SK-N-SH (cell line): Measurements from ENCODE around the gene STEAP3. TPM values are rescaled to one million over a fixed set of nuclear protein-coding genes. Genes with fewer than 3 reads are reported as not detected.

ENCODE experiments used
- CTCF ChIA-PET: fragments of 300-600, 350-600 bp; formaldehyde crosslinking; extraction: SDS; loops from one replicate; lab custom pipeline; 2021; lab: Yijun Ruan, JAX
- POLR2A ChIA-PET: fragments of 350-600 bp; sonication (Branson Sonifier 250); formaldehyde crosslinking; extraction: SDS; loops from one replicate; lab custom pipeline; 2020; ENCODE audit warnings: antibody characterized with exemption, inconsistent platforms; lab: Yijun Ruan, JAX
- DNase-seq: peaks from one replicate; pipeline ENCODE4 v3.0.0; 2012
- H2AFZ ChIP-seq: fragments of 200-600 bp; sonication (generic); 2 replicates; pipeline ENCODE4 v1.8.1; 2016; ENCODE audit warnings: antibody characterized with exemption, mild to moderate bottlenecking, low read depth
- H3F3A ChIP-seq: fragments of 200-600 bp; sonication (generic); replicated peaks from 2 replicates; pipeline ENCODE3; 2016; ENCODE audit warnings: antibody characterized with exemption, mild to moderate bottlenecking; ENCODE audit not compliant: insufficient read depth
- H3K27ac ChIP-seq, 2 experiments: fragments of 200-500 bp in 1 of 2; fragments of 200-600 bp in 1 of 2; sonication (Bioruptor generic) in 1 of 2; sonication (generic), shearing (Covaris generic) in 1 of 2; 2 replicates each; pipeline versions ENCODE4 v1.5.1 to v1.6.1; 2014 to 2016; ENCODE audit warnings: low read depth in 2 of 2, inconsistent platforms in 1 of 2, low read length in 1 of 2, mild to moderate bottlenecking in 1 of 2, mixed read lengths in 1 of 2
- H3K27me3 ChIP-seq: fragments of 200-600 bp; sonication (generic), shearing (Covaris generic); 2 replicates; pipeline ENCODE4 v1.6.1; 2016; ENCODE audit warnings: mixed run types; ENCODE audit not compliant: insufficient read depth
- H3K36me3 ChIP-seq, 2 experiments: fragments of 200-500 bp in 1 of 2; fragments of 200-600 bp in 1 of 2; sonication (Bioruptor generic) in 1 of 2; sonication (generic) in 1 of 2; replicated peaks in 1 of 2; 2 replicates each; pipeline versions ENCODE3 to v1.5.1; 2014 to 2016; ENCODE audit warnings: low read length in 1 of 2, mild to moderate bottlenecking in 1 of 2; ENCODE audit not compliant: insufficient read depth in 2 of 2, control insufficient read depth in 1 of 2
- H3K4me1 ChIP-seq, 2 experiments: fragments of 200-500 bp in 1 of 2; fragments of 200-600 bp in 1 of 2; sonication (Bioruptor generic) in 1 of 2; sonication (generic), shearing (Covaris generic) in 1 of 2; 2 replicates each; pipeline versions ENCODE4 v1.5.1 to v1.6.1; 2014 to 2016; ENCODE audit warnings: low read depth in 1 of 2, low read length in 1 of 2, mixed run types in 1 of 2; ENCODE audit not compliant: insufficient read depth in 2 of 2, control insufficient read depth in 1 of 2
- H3K4me2 ChIP-seq: fragments of 200-600 bp; sonication (generic), shearing (Covaris generic); 2 replicates; pipeline ENCODE4 v1.6.1; 2017; ENCODE audit warnings: mixed run types
- H3K4me3 ChIP-seq, 2 experiments: fragments of 200-500 bp in 1 of 2; fragments of 200-600 bp in 1 of 2; sonication (Bioruptor generic) in 1 of 2; sonication (generic), shearing (Covaris generic) in 1 of 2; 2 replicates each; pipeline versions ENCODE4 v1.5.1 to v1.8.1; 2014 to 2016; ENCODE audit warnings: low read depth in 2 of 2, inconsistent platforms in 1 of 2, low read length in 1 of 2, mild to moderate bottlenecking in 1 of 2, mixed read lengths in 1 of 2, moderate library complexity in 1 of 2
- H3K79me2 ChIP-seq: fragments of 200-600 bp; sonication (generic); 2 replicates; pipeline ENCODE4 v1.8.1; 2017; ENCODE audit warnings: mild to moderate bottlenecking; ENCODE audit not compliant: insufficient read depth
- H3K9ac ChIP-seq: fragments of 200-600 bp; sonication (generic); 2 replicates; pipeline ENCODE4 v1.6.1; 2017; ENCODE audit warnings: mixed run types
- H3K9me2 ChIP-seq: fragments of 200-600 bp; sonication (generic); 2 replicates; pipeline ENCODE4 v1.6.1; 2017; ENCODE audit warnings: mixed run types
- H3K9me3 ChIP-seq: fragments of 200-600 bp; sonication (generic); 2 replicates; pipeline ENCODE4 v1.6.1; 2017; ENCODE audit warnings: mixed run types, mild to moderate bottlenecking, moderate library complexity
- H4K20me1 ChIP-seq: fragments of 200-600 bp; sonication (generic); 2 replicates; pipeline ENCODE4 v1.6.1; 2017; ENCODE audit warnings: mild to moderate bottlenecking, mixed run types; ENCODE audit not compliant: insufficient read depth
- CHD2 ChIP-seq: fragments of 150-350 bp; IDR thresholded peaks from 2 replicates; pipeline ENCODE4 v1.6.1; 2018; ENCODE audit warnings: low read length; ENCODE audit not compliant: partially characterized antibody
- CTCF ChIP-seq: fragments of 200-600 bp; sonication (generic); IDR thresholded peaks from 2 replicates; pipeline ENCODE4 v1.6.1; 2017; ENCODE audit warnings: antibody characterized with exemption, mild to moderate bottlenecking, moderate library complexity
- EP300 ChIP-seq, 2 experiments: IDR thresholded peaks; 2 replicates each; pipeline versions ENCODE4 v1.4.0 to v1.6.1; 2012; ENCODE audit warnings: borderline replicate concordance in 1 of 2, low read depth in 1 of 2, low read length in 1 of 2
- EZH2phosphoT487 ChIP-seq: fragments of 200-600 bp; sonication (generic); IDR thresholded peaks from 2 replicates; pipeline ENCODE4 v1.6.1; 2017; ENCODE audit warnings: low read depth, mixed run types, mild to moderate bottlenecking, antibody characterized with exemption, moderate library complexity, borderline replicate concordance
- FOSL2 ChIP-seq: IDR thresholded peaks from 2 replicates; pipeline ENCODE4 v1.4.0; 2012; ENCODE audit warnings: low read depth, mild to moderate bottlenecking, moderate library complexity, borderline replicate concordance
- FOXJ3 ChIP-seq: sonication (generic); formaldehyde crosslinking; IDR thresholded peaks from 2 replicates; pipeline ENCODE4 v1.5.1; 2020; ENCODE audit warnings: mild to moderate bottlenecking, missing genetic modification reagents
- FOXM1 ChIP-seq: IDR thresholded peaks from 2 replicates; pipeline ENCODE4 v1.4.0; 2012; ENCODE audit warnings: low read depth, mild to moderate bottlenecking
- MAX ChIP-seq: IDR thresholded peaks from 2 replicates; pipeline ENCODE4 v1.4.0; 2012; ENCODE audit warnings: low read depth
- NFIC ChIP-seq: IDR thresholded peaks from 2 replicates; pipeline ENCODE4 v1.4.0; 2012; ENCODE audit warnings: borderline replicate concordance
- NRF1 ChIP-seq: IDR thresholded peaks from 2 replicates; pipeline ENCODE4 v1.6.1; 2012; ENCODE audit warnings: low read depth, mild to moderate bottlenecking, low read length
- RAD21 ChIP-seq: IDR thresholded peaks from 2 replicates; pipeline ENCODE4 v1.6.1; 2012; ENCODE audit warnings: mild to moderate bottlenecking, low read length
- RCOR1 ChIP-seq: fragments of 150-350 bp; IDR thresholded peaks from 2 replicates; pipeline ENCODE4 v1.6.1; 2017; ENCODE audit warnings: antibody characterized with exemption, low read length
- REST ChIP-seq: IDR thresholded peaks from 2 replicates; pipeline ENCODE4 v1.6.1; 2012; ENCODE audit warnings: mild to moderate bottlenecking, low read depth, low read length, moderate library complexity
- RFX5 ChIP-seq: IDR thresholded peaks from 2 replicates; pipeline ENCODE4 v1.6.1; 2012; ENCODE audit warnings: mild to moderate bottlenecking, improper control_type of control experiment, low read length
- RXRA ChIP-seq: IDR thresholded peaks from 2 replicates; pipeline ENCODE4 v1.4.0; 2012; ENCODE audit warnings: low read depth, mild to moderate bottlenecking, borderline replicate concordance
- TAF1 ChIP-seq: IDR thresholded peaks from 2 replicates; pipeline ENCODE4 v1.6.1; 2012; ENCODE audit warnings: low read depth, mild to moderate bottlenecking, low read length, moderate library complexity, borderline replicate concordance
- TCF12 ChIP-seq: IDR thresholded peaks from 2 replicates; pipeline ENCODE4 v1.4.0; 2012
- TEAD4 ChIP-seq: IDR thresholded peaks from 2 replicates; pipeline ENCODE4 v1.4.0; 2012; ENCODE audit warnings: mild to moderate bottlenecking, borderline replicate concordance; ENCODE audit not compliant: insufficient read depth
- USF1 ChIP-seq: IDR thresholded peaks from 2 replicates; pipeline ENCODE4 v1.4.0; 2012; ENCODE audit warnings: low read depth, borderline replicate concordance
- USF2 ChIP-seq: fragments of 150-350 bp; IDR thresholded peaks from 2 replicates; pipeline ENCODE4 v1.6.1; 2017; ENCODE audit warnings: antibody characterized with exemption, low read length, low read depth, borderline replicate concordance
- WGBS: methylation state at CpG from one replicate; pipeline ENCODE4 v1.1.6; 2017; ENCODE audit warnings: low lambda C conversion rate; 5-methylcytosine and 5-hydroxymethylcytosine counted together
- polyA plus RNA-seq, 3 experiments: library from polyadenylated mRNA; depleted of rRNA; stranded (reverse); fragments of >200 nt; gene quantifications; 2 replicates each; pipeline ENCODE4 v1.2.3, GENCODE V29; 2012

Gene STEAP3
- polyA plus RNA-seq, 1 of the 3 experiments (the other 2 are of a cell fraction) = 30.6 TPM

- TF ChIP-seq NRF1 = no peak
- TF ChIP-seq TEAD4 = no peak
- TF ChIP-seq EZH2phosphoT487 = no peak
- no peak for TF ChIP-seq TAF1
- no peak for TF ChIP-seq RFX5
- TF ChIP-seq USF2 = no peak
- TF ChIP-seq RXRA = no peak
- TF ChIP-seq CHD2 = no peak
- TF ChIP-seq EP300 (IDR thresholded peaks at IDR 0.05; ENCODE audit: borderline replicate concordance in 1 of 2, low read depth in 1 of 2, low read length in 1 of 2) = no peak
- TF ChIP-seq NFIC = no peak
- Histone ChIP-seq H3K9me3 (no peaks in the 10 kb centered on the region), H3K79me2 (no peaks in the 10 kb centered on the region), H3K36me3 (no peaks in the 10 kb centered on the region), H3K27ac (peak overlapping the region in 1 of 2 experiments; percentile 86; a peak in 2 of 4 replicates), H4K20me1 (no peaks in the 10 kb centered on the region), H3K27me3 (no peaks in the 10 kb centered on the region), H3K4me2 (no peak overlapping the region), H3K9me2 (no peaks in the 10 kb centered on the region), H3F3A (peaks cover 29% of the 10 kb centered on the region), H2AFZ (no peak overlapping the region), H3K9ac (no peak overlapping the region), H3K4me1 (peaks cover 19 to 29% of the 10 kb centered on the region in 2 experiments), H3K4me3 (no peak overlapping the region)
- POLR2A ChIA-PET = no interaction called here
- no peak for DNase-seq
- CTCF ChIA-PET = interaction anchor here (0.9 to 1.7 kb wide), 2 partner anchors 8 to 15 kb away, joined by 3 to 5 read pairs; no protein-coding TSS in a partner anchor
- WGBS = 90% methylated on average over 9 of the region's 9 CpGs
Measured at GRCh38 chr2:119257198-119257597, 33.6 kb downstream of the STEAP3 start.

- no peak overlapping the region for H2AFZ ChIP-seq
- no peak overlapping the region for H3K4me2 ChIP-seq
- DNase-seq = peak; percentile 1
- no peaks in the 10 kb centered on the region for H3K9me2 ChIP-seq
- POLR2A ChIA-PET = no interaction called here
- no peaks in the 10 kb centered on the region for H3K27me3 ChIP-seq
- WGBS = 95% methylated on average over 4 of the region's 5 CpGs
- TF ChIP-seq RCOR1 (no peak), FOSL2 (no peak), FOXJ3 (no peak), MAX (no peak), REST (no peak), RAD21 (no peak), TCF12 (no peak), TEAD4 (no peak), TAF1 (no peak), USF1 (no peak), CHD2 (no peak), CTCF (no peak), FOXM1 (no peak)
- H3K9ac ChIP-seq = no peak overlapping the region
- no peak overlapping the region for H3K27ac ChIP-seq
- H3K4me1 ChIP-seq = peaks cover 13 to 19% of the 10 kb centered on the region in 2 experiments; a peak in 3 of 4 replicates
- CTCF ChIA-PET = interaction anchor here (1.0 to 1.2 kb wide), 3 partner anchors 11 to 244 kb away, joined by 3 read pairs; no protein-coding TSS in a partner anchor
- peaks cover 8% of the 10 kb centered on the region for H3F3A ChIP-seq
- no peaks in the 10 kb centered on the region for H3K36me3 ChIP-seq
- no peaks in the 10 kb centered on the region for H4K20me1 ChIP-seq
- H3K79me2 ChIP-seq = no peaks in the 10 kb centered on the region
- no peak overlapping the region for H3K4me3 ChIP-seq
- no peaks in the 10 kb centered on the region for H3K9me3 ChIP-seq
Measured at GRCh38 chr2:119259296-119259860, 35.7 kb downstream of the STEAP3 start.
